ENCODE measurements around the gene HMGA1.

Gene HMGA1, protein sequence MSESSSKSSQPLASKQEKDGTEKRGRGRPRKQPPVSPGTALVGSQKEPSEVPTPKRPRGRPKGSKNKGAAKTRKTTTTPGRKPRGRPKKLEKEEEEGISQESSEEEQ

DNA sequence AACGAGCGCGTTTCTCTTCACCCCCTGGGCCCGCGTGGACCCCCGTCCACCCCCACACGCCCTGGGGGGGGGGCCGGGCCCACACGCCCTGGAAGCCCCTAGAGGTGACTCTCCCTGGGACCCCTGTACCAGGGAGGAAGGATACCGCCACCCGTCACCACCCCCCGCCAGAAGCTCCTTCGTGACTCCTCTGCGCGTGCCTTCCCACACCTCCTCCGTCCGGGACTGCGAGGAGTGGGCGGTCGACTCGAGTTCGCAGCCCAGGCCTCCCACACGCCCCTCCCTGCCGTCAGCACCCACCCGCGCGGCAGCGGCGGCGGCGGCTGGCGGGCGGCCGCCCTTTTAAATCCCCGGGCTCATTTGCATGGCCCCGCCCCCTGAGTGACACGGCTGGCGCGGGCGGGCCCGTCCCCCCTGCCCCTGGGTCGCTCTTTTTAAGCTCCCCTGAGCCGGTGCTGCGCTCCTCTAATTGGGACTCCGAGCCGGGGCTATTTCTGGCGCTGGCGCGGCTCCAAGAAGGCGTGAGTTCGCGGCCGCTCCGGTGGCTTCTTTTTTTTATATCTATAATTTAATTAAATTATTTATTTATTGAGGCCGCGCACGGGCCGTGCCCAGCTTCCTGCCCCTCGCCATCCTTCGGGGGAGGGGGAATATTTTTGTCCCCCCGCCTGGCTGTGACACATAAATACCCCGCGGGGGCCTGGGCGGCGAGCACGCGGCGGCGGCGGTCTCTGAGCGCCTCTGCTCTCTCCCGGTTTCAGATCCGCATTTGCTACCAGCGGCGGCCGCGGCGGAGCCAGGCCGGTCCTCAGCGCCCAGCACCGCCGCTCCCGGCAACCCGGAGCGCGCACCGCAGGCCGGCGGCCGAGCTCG is at the start of gene HMGA1:
Gene HMGA1, plus strand, starts transcription at position 431 of the 873 bp plus-strand sequence. CDS start 3,908 bp downstream, outside the sequence.
- peak within 1 kb of the TSS; percentile 88 for H3K4me3 ChIP-seq (ENCODE audit: low read depth, low read length)
- TF ChIP-seq CTCF (IDR thresholded peaks at IDR 0.05; ENCODE audit: low read depth, low read length): no peak

- no peak for TF ChIP-seq CTCF (IDR thresholded peaks at IDR 0.05; ENCODE audit: low read depth, low read length)
- no peak overlapping the region for H3K4me3 ChIP-seq (ENCODE audit: low read depth, low read length)
Observed at GRCh38 chr6:34189806-34190503, 46.7 kb upstream of the HMGA1 start.

GRCh38 chr6:34190504-34191122 is 46.1 kb upstream of the HMGA1 start:
- TF ChIP-seq CTCF (IDR thresholded peaks at IDR 0.05; ENCODE audit: low read depth, low read length): no peak

DNA sequence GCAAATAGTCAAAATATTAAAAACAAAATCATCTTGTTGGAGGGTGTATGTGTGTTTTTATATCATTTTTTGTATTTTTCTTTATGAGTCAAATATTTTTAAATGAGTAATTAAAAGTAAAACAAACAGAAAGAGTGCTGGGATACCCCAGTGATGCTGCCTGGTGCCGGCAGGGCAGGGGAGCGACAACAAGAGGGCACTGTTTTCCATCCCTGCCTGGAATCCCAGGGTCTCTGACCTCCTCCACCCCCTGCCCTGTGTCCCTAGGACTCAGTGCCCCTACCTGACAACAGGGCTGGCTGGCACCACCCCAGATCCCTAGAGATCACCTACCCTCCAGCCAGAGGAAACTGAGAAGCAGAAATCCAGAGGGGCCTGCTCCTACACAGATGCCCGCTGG is 41.9 kb upstream of the HMGA1 start:
- no peak overlapping the region for H3K4me3 ChIP-seq (ENCODE audit: low read depth, low read length)
- peak; percentile 19; the same call in 1 of the 2 replicates for TF ChIP-seq CTCF (IDR thresholded peaks at IDR 0.05; ENCODE audit: low read depth, low read length)

More at GRCh38 chr6:34190504-34191122, 46.1 kb upstream of the HMGA1 start:
- H3K4me3 ChIP-seq (ENCODE audit: low read depth, low read length): no peak overlapping the region

DNA sequence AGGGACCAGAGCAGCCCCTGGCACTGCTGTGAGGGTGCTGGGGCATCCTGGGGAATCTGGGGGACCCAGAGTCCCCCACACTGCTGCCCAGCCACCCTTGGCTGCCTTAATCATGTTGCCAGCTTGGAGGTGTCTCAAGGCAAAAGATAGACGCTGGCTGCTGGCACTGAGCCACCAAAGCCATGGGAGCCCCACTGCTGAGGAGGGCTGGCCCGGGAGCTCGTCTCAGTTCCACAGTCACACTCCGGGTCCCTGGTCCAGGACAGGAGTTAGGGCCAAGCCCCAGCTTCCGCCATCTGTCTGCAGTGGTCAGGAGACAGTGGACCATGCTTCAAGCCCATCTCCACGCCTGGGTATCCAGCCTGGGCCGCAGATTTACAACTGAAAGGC is 41.0 kb upstream of the HMGA1 start:
- no peak overlapping the region for H3K4me3 ChIP-seq (ENCODE audit: low read depth, low read length)
- no peak for TF ChIP-seq CTCF (IDR thresholded peaks at IDR 0.05; ENCODE audit: low read depth, low read length)

DNA sequence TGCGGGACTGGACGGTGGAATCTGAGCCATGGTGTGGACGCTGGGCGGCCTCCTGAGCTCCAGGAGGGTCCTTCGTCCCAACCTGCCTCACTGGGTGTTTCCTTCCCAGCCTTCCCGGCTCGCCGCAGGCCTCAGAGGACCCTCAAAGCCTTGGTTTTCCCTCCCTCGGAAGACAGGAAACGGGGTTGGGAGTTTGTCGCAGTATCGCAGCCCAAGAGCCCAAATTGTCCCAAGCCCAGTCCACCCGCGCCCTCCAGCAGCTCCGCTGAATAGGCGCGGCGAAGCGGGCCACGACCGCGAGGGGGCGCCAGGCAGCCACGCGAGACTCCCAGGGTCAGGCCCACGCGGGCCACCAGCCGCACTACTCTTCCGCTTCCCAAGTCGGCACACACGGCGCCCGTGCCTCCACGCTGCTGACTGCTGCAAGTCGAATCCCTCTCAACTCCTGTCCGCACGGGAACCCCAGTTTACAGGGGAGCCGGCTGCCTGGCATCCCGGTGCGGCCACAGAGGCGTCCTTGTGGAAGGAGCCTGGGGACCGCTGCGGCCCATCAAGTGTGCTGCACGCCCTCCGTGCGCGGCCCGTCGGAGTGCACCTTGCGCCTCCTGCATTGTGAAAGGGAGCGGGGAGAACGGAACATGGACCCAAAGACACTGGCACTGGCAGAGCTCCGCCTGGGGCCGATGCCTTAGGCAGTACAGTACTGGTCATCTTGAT is 40.4 kb upstream of the HMGA1 start:
- H3K4me3 ChIP-seq (ENCODE audit: low read depth, low read length): peak overlapping the region; percentile 48
- peak; percentile 95 for TF ChIP-seq CTCF (IDR thresholded peaks at IDR 0.05; ENCODE audit: low read depth, low read length)
